ENCODE measurements around the gene ATP6V0C. TPM values are rescaled to one million over a fixed set of nuclear protein-coding genes. Genes with fewer than 3 reads are reported as not detected.
A peak's percentile ranks its signal among the peaks of the same experiment; 100 is the strongest.

Gene ATP6V0C
- total and polyA plus RNA-seq, 7 donors, result 33.2 to 233 (median 51.5) TPM

GRCh38 chr16:2507665-2508064 is 6.1 kb upstream of the ATP6V0C start:
- Histone ChIP-seq H3K4me3 (no peak overlapping the region), H3K9me3 (no peaks in the 10 kb centered on the region), H3K27ac (peak overlapping the region in 3 of 4 donors; percentile 43 to 65 (median 58)), H3K36me3 (no peaks in the 10 kb centered on the region), H3K4me1 (peaks cover 0 to 18% (median 13%) of the 10 kb centered on the region in 4 donors), H3K27me3 (no peaks in the 10 kb centered on the region)
- no peak for TF ChIP-seq EP300 (IDR thresholded peaks at IDR 0.05)
- peak in 2 of 4 donors; percentile 14 to 34 for TF ChIP-seq POLR2AphosphoS5 (IDR thresholded peaks at IDR 0.05)
- peak; percentile 80 for DNase-seq
- intact Hi-C loops (cut with DNase I), result loop anchor here (10.0 kb wide), 1 partner anchor 233 kb away; no protein-coding TSS in a partner anchor
- 83 to 94% methylated on average over 11 of the region's 11 CpGs for WGBS, 2 donors

GRCh38 chr16:2508722-2509400 is 4.9 kb upstream of the ATP6V0C start:
- TF ChIP-seq POLR2AphosphoS5 (IDR thresholded peaks at IDR 0.05), result no peak
- no peak for TF ChIP-seq CTCF (IDR thresholded peaks at IDR 0.05)
- no peak for TF ChIP-seq POLR2A (IDR thresholded peaks at IDR 0.05)
- TF ChIP-seq EP300 (IDR thresholded peaks at IDR 0.05), result no peak
- no peak for DNase-seq
- intact Hi-C loops (cut with DNase I), result loop anchor here (10.0 kb wide), 1 partner anchor 234 kb away; no protein-coding TSS in a partner anchor
- Histone ChIP-seq H3K27me3 (no peaks in the 10 kb centered on the region), H3K9me3 (no peaks in the 10 kb centered on the region), H3K4me3 (no peak overlapping the region), H3K27ac (no peak overlapping the region), H3K36me3 (no peaks in the 10 kb centered on the region), H3K4me1 (peaks cover 0 to 21% (median 20%) of the 10 kb centered on the region in 4 donors)
- 92 to 93% methylated on average over 18 of the region's 18 CpGs for WGBS, 2 donors

GRCh38 chr16:2511128-2511800 is 2.5 kb upstream of the ATP6V0C start:
- intact Hi-C loops (cut with DNase I), result loop anchor here (5.0 kb wide), 1 partner anchor 34 kb away; the partner anchor contains the start of gene TBC1D24
- Histone ChIP-seq H3K4me1 (peaks cover 0 to 40% (median 36%) of the 10 kb centered on the region in 4 donors), H3K36me3 (no peaks in the 10 kb centered on the region), H3K27ac (peak overlapping the region in 3 of 4 donors; percentile 18 to 98 (median 56)), H3K27me3 (no peaks in the 10 kb centered on the region), H3K4me3 (peak overlapping the region in 3 of 4 donors; percentile 24 to 34 (median 24)), H3K9me3 (no peaks in the 10 kb centered on the region)
- WGBS, 2 donors, result 51 to 67% methylated on average over 24 of the region's 24 CpGs
- DNase-seq, result peak; percentile 95
- TF ChIP-seq EP300 (IDR thresholded peaks at IDR 0.05) (peak in 2 of 4 donors; percentile 34 to 44), POLR2AphosphoS5 (IDR thresholded peaks at IDR 0.05) (peak in 3 of 4 donors; percentile 60 to 82 (median 67)), CTCF (IDR thresholded peaks at IDR 0.05) (no peak)

- H3K27me3 ChIP-seq, result no peaks in the 10 kb centered on the region
- TF ChIP-seq POLR2AphosphoS5 (IDR thresholded peaks at IDR 0.05) (no peak), CTCF (IDR thresholded peaks at IDR 0.05) (no peak), EP300 (IDR thresholded peaks at IDR 0.05) (no peak), POLR2A (IDR thresholded peaks at IDR 0.05) (no peak)
- H3K36me3 ChIP-seq, result no peaks in the 10 kb centered on the region
- intact Hi-C loops (cut with DNase I), result loop anchor here (5.0 kb wide), 1 partner anchor 35 kb away; the partner anchor contains the start of gene TBC1D24
- H3K4me1 ChIP-seq, result peaks cover 0 to 49% (median 45%) of the 10 kb centered on the region in 4 donors
- peak overlapping the region; percentile 97 to 99 (median 98) for H3K27ac ChIP-seq
- 89 to 92% methylated on average over 17 of the region's 17 CpGs for WGBS, 2 donors
- H3K4me3 ChIP-seq, result no peak overlapping the region
- no peaks in the 10 kb centered on the region for H3K9me3 ChIP-seq
- DNase-seq, result no peak
Observed at GRCh38 chr16:2511996-2512734, 1.6 kb upstream of the ATP6V0C start.
